Naive thymus-derived CD4-positive, alpha-beta T cell (primary cell): ENCODE data around the gene APEX1. TPM values are rescaled to one million over a fixed set of nuclear protein-coding genes. Genes with fewer than 3 reads are reported as not detected.

Experiments
- ATAC-seq: fragments of 150-1000 bp; cut with Tn5 transposase; 2 replicates; pipeline ENCODE4 v1.10.0; 2021; ENCODE audit warnings: mild to moderate bottlenecking, moderate library complexity
- CTCF ChIA-PET: fragments of 350-600 bp; sonication (Branson Sonifier 250); formaldehyde crosslinking; loops from one replicate; lab custom pipeline; 2021; ENCODE audit warnings: antibody characterized with exemption; lab: Charles Lee
- POLR2A ChIA-PET: fragments of 350-600 bp; sonication (Branson Sonifier 250); formaldehyde crosslinking; loops from one replicate; lab custom pipeline; 2021; ENCODE audit warnings: antibody characterized with exemption, inconsistent platforms; lab: Charles Lee
- DNase-seq, 9 donors: peaks; one replicate each; pipeline versions ENCODE4 v3.0.0 to v3.0.0-alpha.2; 2020 to 2022; ENCODE audit warnings: mixed read lengths in 1 of 9
- H3K27ac ChIP-seq: one replicate; pipeline ENCODE4 v1.7.0; 2013; ENCODE audit warnings: mild to moderate bottlenecking, low read depth, low read length, moderate library complexity
- H3K27me3 ChIP-seq, 2 donors: one replicate each; pipeline ENCODE4 v1.7.0; 2013; ENCODE audit warnings: low read length in 2 of 2, mild to moderate bottlenecking in 2 of 2, moderate library complexity in 2 of 2; ENCODE audit not compliant: control insufficient read depth in 2 of 2, insufficient read depth in 2 of 2
- H3K36me3 ChIP-seq, 3 experiments: 1 replicate in 2 of 3; 2 replicates in 1 of 3; pipeline ENCODE4 v1.7.0; 2013; ENCODE audit warnings: low read length in 3 of 3, mild to moderate bottlenecking in 3 of 3, moderate library complexity in 1 of 3; ENCODE audit not compliant: insufficient read depth in 3 of 3, control insufficient read depth in 2 of 3
- H3K4me1 ChIP-seq, 2 donors: one replicate each; pipeline ENCODE4 v1.7.0; 2013; ENCODE audit warnings: low read length in 2 of 2, mild to moderate bottlenecking in 2 of 2, moderate library complexity in 1 of 2; ENCODE audit not compliant: control insufficient read depth in 2 of 2, insufficient read depth in 2 of 2
- H3K4me3 ChIP-seq: 2 replicates; pipeline ENCODE4 v1.7.0; 2013; ENCODE audit warnings: mild to moderate bottlenecking, low read length
- H3K9me3 ChIP-seq, 3 experiments: 1 replicate in 2 of 3; 2 replicates in 1 of 3; pipeline ENCODE4 v1.7.0; 2013; ENCODE audit warnings: low read length in 3 of 3; ENCODE audit not compliant: control insufficient read depth in 2 of 3
- H3K27ac Mint-ChIP-seq, 9 donors: one replicate each; pipeline ENCODE4 v1.8.0; 2020 to 2022; ENCODE audit warnings: mixed read lengths in 9 of 9, mild to moderate bottlenecking in 8 of 9, moderate library complexity in 5 of 9, inconsistent platforms in 2 of 9
- H3K27me3 Mint-ChIP-seq, 5 donors: one replicate each; pipeline ENCODE4 v1.8.0; 2021 to 2022; ENCODE audit warnings: mixed read lengths in 5 of 5, mild to moderate bottlenecking in 1 of 5
- H3K36me3 Mint-ChIP-seq, 5 donors: one replicate each; pipeline ENCODE4 v1.8.0; 2020 to 2022; ENCODE audit warnings: mixed read lengths in 5 of 5, mild to moderate bottlenecking in 3 of 5, inconsistent platforms in 1 of 5
- H3K4me1 Mint-ChIP-seq, 7 donors: one replicate each; pipeline ENCODE4 v1.8.0; 2020 to 2022; ENCODE audit warnings: mixed read lengths in 7 of 7, mild to moderate bottlenecking in 3 of 7, inconsistent platforms in 1 of 7
- H3K4me3 Mint-ChIP-seq, 10 donors: one replicate each; pipeline ENCODE4 v1.8.0; 2020 to 2022; ENCODE audit warnings: mild to moderate bottlenecking in 10 of 10, mixed read lengths in 10 of 10, moderate library complexity in 6 of 10, inconsistent platforms in 2 of 10
- H3K9me3 Mint-ChIP-seq, 11 donors: one replicate each; pipeline ENCODE4 v1.8.0; 2020 to 2022; ENCODE audit warnings: mixed read lengths in 11 of 11, mild to moderate bottlenecking in 4 of 11, inconsistent platforms in 1 of 11, moderate library complexity in 1 of 11
- intact Hi-C, 2 donors: fragments of 100-400 bp; cut with micrococcal nuclease; formaldehyde crosslinking; loops; one replicate each; pipeline ENCODE4 v1.15.1; 2023
- polyA plus RNA-seq, 2 donors: library from polyadenylated mRNA; unstranded; fragments of 300-500 nt; fragmentation: Illumina TruSeq; gene quantifications; one replicate each; pipeline ENCODE4 v1.2.3, GENCODE V29; 2021
- total RNA-seq, 6 experiments: library from RNA in 5 of 6; stranded (reverse) in 5 of 6; gene quantifications; 1 replicate in 5 of 6; 2 replicates in 1 of 6; pipeline ENCODE4 v1.2.3 and lab custom pipeline; 2021 to 2026

APEX1 gene
- total and polyA plus RNA-seq, 7 experiments from 2014 or later, result 97.4 to 205 (median 135) TPM

- Histone ChIP-seq H3K27me3 (no peaks in the 10 kb centered on the region), H3K9me3 (no peaks in the 10 kb centered on the region), H3K27ac (no peak overlapping the region), H3K4me3 (no peak overlapping the region), H3K36me3 (no peaks in the 10 kb centered on the region), H3K4me1 (peaks cover 7 to 19% of the 10 kb centered on the region in 2 donors)
- Mint-ChIP-seq H3K27me3 (no peaks in the 10 kb centered on the region), H3K36me3 (peaks cover 0 to 2% (median 0%) of the 10 kb centered on the region in 5 donors), H3K27ac (peak overlapping the region in 6 of 9 donors; percentile 8 to 73 (median 43)), H3K4me3 (peak overlapping the region in 1 of 10 donors; percentile 20), H3K9me3 (peaks cover 0 to 1% (median 0%) of the 10 kb centered on the region in 11 donors), H3K4me1 (peaks cover 29 to 59% (median 42%) of the 10 kb centered on the region in 7 donors)
- intact Hi-C loops, result no loop called here
- DNase-seq (no peak), ATAC-seq (peak; percentile 57)
- CTCF ChIA-PET, result no interaction called here
- POLR2A ChIA-PET, result no interaction called here
Measured at GRCh38 chr14:20494935-20495766, 40.1 kb downstream of the APEX1 start.

GRCh38 chr14:20498622-20499021 lies 43.6 kb downstream of the APEX1 start:
- no peak overlapping the region for H3K27ac Mint-ChIP-seq
- peaks cover 15 to 34% (median 21%) of the 10 kb centered on the region in 7 donors for H3K4me1 Mint-ChIP-seq
- CTCF ChIA-PET, result interaction anchor here (0.6 to 0.7 kb wide), 2 partner anchors 35 to 56 kb away, joined by 3 read pairs; no protein-coding TSS in a partner anchor

GRCh38 chr14:20499108-20499507 lies 44.1 kb downstream of the APEX1 start:
- H3K9me3 ChIP-seq, result no peaks in the 10 kb centered on the region
- H3K27me3 ChIP-seq, result no peaks in the 10 kb centered on the region
- no peak overlapping the region for H3K4me3 Mint-ChIP-seq
- no peak overlapping the region for H3K27ac ChIP-seq
- H3K36me3 ChIP-seq, result no peaks in the 10 kb centered on the region
- H3K27ac Mint-ChIP-seq, result no peak overlapping the region
- intact Hi-C loops, result no loop called here
- no peaks in the 10 kb centered on the region for H3K36me3 Mint-ChIP-seq
- peaks cover 0 to 8% (median 0%) of the 10 kb centered on the region in 5 donors for H3K27me3 Mint-ChIP-seq
- DNase-seq, result no peak
- ChIA-PET POLR2A (no interaction called here), CTCF (interaction anchor here (0.7 kb wide), 1 partner anchor 35 kb away, joined by 3 read pairs; no protein-coding TSS in a partner anchor)
- H3K9me3 Mint-ChIP-seq, result peaks cover 0 to 1% (median 0%) of the 10 kb centered on the region in 11 donors
- no peak for ATAC-seq
- H3K4me3 ChIP-seq, result no peak overlapping the region
- no peaks in the 10 kb centered on the region for H3K4me1 ChIP-seq
- peaks cover 11 to 35% (median 20%) of the 10 kb centered on the region in 7 donors for H3K4me1 Mint-ChIP-seq

More at GRCh38 chr14:20498622-20499021, 43.6 kb downstream of the APEX1 start:
- Mint-ChIP-seq H3K4me3 (no peak overlapping the region), H3K27me3 (peaks cover 0 to 8% (median 0%) of the 10 kb centered on the region in 5 donors), H3K9me3 (peaks cover 0 to 1% (median 0%) of the 10 kb centered on the region in 11 donors), H3K36me3 (no peaks in the 10 kb centered on the region)
- POLR2A ChIA-PET, result no interaction called here
- no peaks in the 10 kb centered on the region for H3K36me3 ChIP-seq
- DNase-seq (no peak), ATAC-seq (no peak)
- H3K27me3 ChIP-seq, result no peaks in the 10 kb centered on the region
- no peaks in the 10 kb centered on the region for H3K9me3 ChIP-seq
- H3K4me1 ChIP-seq, result peaks cover 0 to 2% of the 10 kb centered on the region in 2 donors
- intact Hi-C loops, result no loop called here
- no peak overlapping the region for H3K4me3 ChIP-seq
- H3K27ac ChIP-seq, result no peak overlapping the region

- POLR2A ChIA-PET, result interaction anchor here (1.4 kb wide), 1 partner anchor 10 kb away, joined by 6 read pairs; no protein-coding TSS in a partner anchor
- Mint-ChIP-seq H3K27me3 (peaks cover 0 to 8% (median 0%) of the 10 kb centered on the region in 5 donors), H3K4me1 (peaks cover 8 to 31% (median 20%) of the 10 kb centered on the region in 7 donors), H3K36me3 (no peaks in the 10 kb centered on the region), H3K27ac (no peak overlapping the region), H3K9me3 (peaks cover 0 to 1% (median 0%) of the 10 kb centered on the region in 11 donors), H3K4me3 (no peak overlapping the region)
- no peaks in the 10 kb centered on the region for H3K27me3 ChIP-seq
- DNase-seq (no peak), ATAC-seq (no peak)
- no peaks in the 10 kb centered on the region for H3K4me1 ChIP-seq
- CTCF ChIA-PET, result interaction anchor here (1.0 kb wide), 1 partner anchor 13 kb away, joined by 3 read pairs; no protein-coding TSS in a partner anchor
- H3K36me3 ChIP-seq, result no peaks in the 10 kb centered on the region
- H3K4me3 ChIP-seq, result no peak overlapping the region
- H3K9me3 ChIP-seq, result no peaks in the 10 kb centered on the region
- intact Hi-C loops, result no loop called here
- H3K27ac ChIP-seq, result no peak overlapping the region
Measured at GRCh38 chr14:20499881-20500280, 44.9 kb downstream of the APEX1 start.

- no peak for ATAC-seq
- no peak for DNase-seq
- no peaks in the 10 kb centered on the region for H3K4me1 ChIP-seq
- H3K36me3 Mint-ChIP-seq, result no peaks in the 10 kb centered on the region
- CTCF ChIA-PET, result no interaction called here
- H3K27me3 Mint-ChIP-seq, result peaks cover 0 to 8% (median 0%) of the 10 kb centered on the region in 5 donors
- no peak overlapping the region for H3K27ac Mint-ChIP-seq
- POLR2A ChIA-PET, result no interaction called here
- no peaks in the 10 kb centered on the region for H3K9me3 ChIP-seq
- no peak overlapping the region for H3K27ac ChIP-seq
- no peak overlapping the region for H3K4me3 Mint-ChIP-seq
- H3K27me3 ChIP-seq, result no peaks in the 10 kb centered on the region
- no peaks in the 10 kb centered on the region for H3K9me3 Mint-ChIP-seq
- intact Hi-C loops, result no loop called here
- H3K36me3 ChIP-seq, result no peaks in the 10 kb centered on the region
- H3K4me3 ChIP-seq, result no peak overlapping the region
- H3K4me1 Mint-ChIP-seq, result peaks cover 0 to 16% (median 7%) of the 10 kb centered on the region in 7 donors
Measured at GRCh38 chr14:20501346-20501745, 46.3 kb downstream of the APEX1 start.

GRCh38 chr14:20503898-20504297 lies 48.9 kb downstream of the APEX1 start:
- Mint-ChIP-seq H3K9me3 (no peaks in the 10 kb centered on the region), H3K27ac (peak overlapping the region in 1 of 9 donors; percentile 17), H3K27me3 (peaks cover 0 to 8% (median 0%) of the 10 kb centered on the region in 5 donors), H3K4me3 (no peak overlapping the region), H3K4me1 (peaks cover 0 to 9% (median 7%) of the 10 kb centered on the region in 7 donors), H3K36me3 (no peaks in the 10 kb centered on the region)
- H3K4me3 ChIP-seq, result no peak overlapping the region
- DNase-seq, result no peak
- ChIA-PET POLR2A (interaction anchor here (0.5 kb wide), 1 partner anchor 42 kb away, joined by 3 read pairs; no protein-coding TSS in a partner anchor), CTCF (interaction anchor here (0.5 kb wide), 1 partner anchor 14 kb away, joined by 3 read pairs; no protein-coding TSS in a partner anchor)
- no peak overlapping the region for H3K27ac ChIP-seq
- H3K9me3 ChIP-seq, result no peaks in the 10 kb centered on the region
- H3K4me1 ChIP-seq, result no peaks in the 10 kb centered on the region
- intact Hi-C loops, result no loop called here
- ATAC-seq, result no peak
- no peaks in the 10 kb centered on the region for H3K27me3 ChIP-seq
- no peaks in the 10 kb centered on the region for H3K36me3 ChIP-seq
